ENCODE results near the gene ARRB1.

DNA sequence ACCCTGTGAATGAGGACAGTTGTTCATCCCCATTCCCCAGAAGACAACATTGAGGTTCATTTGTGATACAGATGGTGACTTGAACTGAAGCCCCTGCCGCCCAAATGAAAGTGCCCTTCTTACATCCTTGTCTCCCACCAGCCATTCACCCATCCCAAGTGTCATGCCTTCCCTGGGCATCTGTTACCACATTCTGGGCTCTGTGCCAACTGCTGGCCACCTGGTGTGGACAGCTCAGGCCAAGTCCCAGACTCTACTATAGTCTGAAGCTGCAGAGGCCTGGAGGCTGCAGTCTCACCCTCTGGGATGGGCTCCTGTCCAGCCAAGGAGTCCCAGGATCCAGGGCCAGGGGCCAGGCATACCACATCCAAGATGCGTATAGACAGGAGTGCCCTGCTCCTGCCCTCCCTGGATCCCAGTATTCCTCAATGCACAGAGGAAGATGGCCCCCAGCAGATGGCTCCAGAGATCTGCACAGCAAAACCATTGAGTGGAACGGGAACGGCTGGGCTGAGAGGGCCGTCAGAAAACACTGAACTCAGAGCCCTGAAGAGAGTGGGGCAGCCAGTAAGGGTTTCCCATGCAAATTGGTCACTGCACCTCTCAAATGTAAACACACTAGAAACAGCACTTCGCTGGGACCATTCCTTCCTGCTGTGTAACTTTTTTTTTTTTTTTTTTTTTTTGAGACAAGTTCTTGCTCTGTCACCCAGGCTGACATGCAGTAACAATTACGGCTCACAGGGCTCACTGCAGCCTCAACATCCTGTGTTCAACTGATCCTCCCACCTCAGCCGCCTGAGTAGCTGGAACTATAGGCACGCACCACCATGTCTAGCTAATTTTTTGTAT, 22.8 kb downstream of the ARRB1 start:
- TF ChIP-seq, protein P1, sequence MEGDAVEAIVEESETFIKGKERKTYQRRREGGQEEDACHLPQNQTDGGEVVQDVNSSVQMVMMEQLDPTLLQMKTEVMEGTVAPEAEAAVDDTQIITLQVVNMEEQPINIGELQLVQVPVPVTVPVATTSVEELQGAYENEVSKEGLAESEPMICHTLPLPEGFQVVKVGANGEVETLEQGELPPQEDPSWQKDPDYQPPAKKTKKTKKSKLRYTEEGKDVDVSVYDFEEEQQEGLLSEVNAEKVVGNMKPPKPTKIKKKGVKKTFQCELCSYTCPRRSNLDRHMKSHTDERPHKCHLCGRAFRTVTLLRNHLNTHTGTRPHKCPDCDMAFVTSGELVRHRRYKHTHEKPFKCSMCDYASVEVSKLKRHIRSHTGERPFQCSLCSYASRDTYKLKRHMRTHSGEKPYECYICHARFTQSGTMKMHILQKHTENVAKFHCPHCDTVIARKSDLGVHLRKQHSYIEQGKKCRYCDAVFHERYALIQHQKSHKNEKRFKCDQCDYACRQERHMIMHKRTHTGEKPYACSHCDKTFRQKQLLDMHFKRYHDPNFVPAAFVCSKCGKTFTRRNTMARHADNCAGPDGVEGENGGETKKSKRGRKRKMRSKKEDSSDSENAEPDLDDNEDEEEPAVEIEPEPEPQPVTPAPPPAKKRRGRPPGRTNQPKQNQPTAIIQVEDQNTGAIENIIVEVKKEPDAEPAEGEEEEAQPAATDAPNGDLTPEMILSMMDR (IDR thresholded peaks at IDR 0.05), result peak; percentile 75 to 82 (median 82)
- no peak for TF ChIP-seq POLR2A (IDR thresholded peaks at IDR 0.05; ENCODE audit: low read depth)
